ENCODE results near the gene CACNA1E. TPM values are rescaled to one million over a fixed set of nuclear protein-coding genes. Genes with fewer than 3 reads are reported as not detected.

CACNA1E gene
- total and polyA plus RNA-seq, 2 donors (not counting 1 experiment from before 2014, with no cell fraction given) = 0.37 to 0.40 TPM

DNA sequence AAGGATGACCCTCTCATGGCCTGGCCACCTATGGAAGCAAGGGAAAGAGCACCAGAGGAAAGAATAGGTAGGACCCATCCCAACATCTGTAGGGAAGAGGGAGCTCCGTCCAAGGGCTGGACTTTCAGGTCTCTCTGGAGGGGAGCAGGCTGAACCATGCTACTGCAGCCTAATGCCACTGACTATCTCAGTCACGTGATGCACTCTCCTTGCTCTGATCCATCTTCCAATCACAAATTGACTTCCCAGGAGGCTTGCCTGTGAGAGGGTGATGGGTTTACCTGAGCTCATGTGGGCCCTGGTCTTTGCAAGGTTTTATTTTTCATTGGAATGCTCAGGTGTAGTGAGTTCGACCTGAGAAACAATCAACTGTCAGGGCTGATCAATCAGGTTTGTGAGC is 128.8 kb downstream of the CACNA1E start:
- H3K4me1 Mint-ChIP-seq = no peaks in the 10 kb centered on the region
- H3K27ac ChIP-seq (ENCODE audit: low read length in 2 of 2) = no peak overlapping the region
- CTCF ChIA-PET = no interaction called here
- intact Hi-C loops (cut with micrococcal nuclease) = no loop called here
- H3K79me2 ChIP-seq (ENCODE audit: control insufficient read depth, insufficient read depth, low read length) = no peaks in the 10 kb centered on the region
- no peaks in the 10 kb centered on the region for H4K20me1 ChIP-seq (ENCODE audit: control insufficient read depth, insufficient read depth, low read length, poor library complexity, severe bottlenecking)
- no peak overlapping the region for H2AFZ ChIP-seq (ENCODE audit: insufficient read depth, low read depth, low read length, poor library complexity, severe bottlenecking)
- H3K4me3 ChIP-seq (ENCODE audit: control extremely low read depth in 1 of 5, extremely low read depth in 1 of 5, insufficient read depth in 1 of 5, low read depth in 2 of 5, low read length in 4 of 5) = no peak overlapping the region
- no peaks in the 10 kb centered on the region for H3K4me1 ChIP-seq (ENCODE audit: control insufficient read depth in 2 of 2, insufficient read depth in 2 of 2, low read length in 2 of 2)
- H3K9me3 ChIP-seq (ENCODE audit: control extremely low read depth in 1 of 3, control insufficient read depth in 2 of 3, insufficient read depth in 1 of 3, low read length in 2 of 3) = peaks cover 0 to 4% (median 3%) of the 10 kb centered on the region in 3 donors
- H3K27ac Mint-ChIP-seq = no peak overlapping the region
- no peak for ATAC-seq (ENCODE audit: low read depth)
- TF ChIP-seq, protein P1, sequence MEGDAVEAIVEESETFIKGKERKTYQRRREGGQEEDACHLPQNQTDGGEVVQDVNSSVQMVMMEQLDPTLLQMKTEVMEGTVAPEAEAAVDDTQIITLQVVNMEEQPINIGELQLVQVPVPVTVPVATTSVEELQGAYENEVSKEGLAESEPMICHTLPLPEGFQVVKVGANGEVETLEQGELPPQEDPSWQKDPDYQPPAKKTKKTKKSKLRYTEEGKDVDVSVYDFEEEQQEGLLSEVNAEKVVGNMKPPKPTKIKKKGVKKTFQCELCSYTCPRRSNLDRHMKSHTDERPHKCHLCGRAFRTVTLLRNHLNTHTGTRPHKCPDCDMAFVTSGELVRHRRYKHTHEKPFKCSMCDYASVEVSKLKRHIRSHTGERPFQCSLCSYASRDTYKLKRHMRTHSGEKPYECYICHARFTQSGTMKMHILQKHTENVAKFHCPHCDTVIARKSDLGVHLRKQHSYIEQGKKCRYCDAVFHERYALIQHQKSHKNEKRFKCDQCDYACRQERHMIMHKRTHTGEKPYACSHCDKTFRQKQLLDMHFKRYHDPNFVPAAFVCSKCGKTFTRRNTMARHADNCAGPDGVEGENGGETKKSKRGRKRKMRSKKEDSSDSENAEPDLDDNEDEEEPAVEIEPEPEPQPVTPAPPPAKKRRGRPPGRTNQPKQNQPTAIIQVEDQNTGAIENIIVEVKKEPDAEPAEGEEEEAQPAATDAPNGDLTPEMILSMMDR (IDR thresholded peaks at IDR 0.05) = no peak
- no peak for TF ChIP-seq EZH2 (IDR thresholded peaks at IDR 0.05; ENCODE audit: borderline replicate concordance, insufficient read depth, low read depth, low read length, poor library complexity, severe bottlenecking)
- DNase-seq = no peak
- POLR2A ChIA-PET = no interaction called here
- 90% methylated on average over 2 of the region's 3 CpGs for WGBS (ENCODE audit: insufficient coverage)
- H3K27me3 ChIP-seq (replicated peaks in 1 of 4; ENCODE audit: control extremely low read depth in 1 of 4, control insufficient read depth in 3 of 4, insufficient read depth in 4 of 4, low read length in 3 of 4) = no peaks in the 10 kb centered on the region
- no peaks in the 10 kb centered on the region for H3K9me3 Mint-ChIP-seq (ENCODE audit: insufficient read depth)
- H3K27me3 Mint-ChIP-seq = peaks cover 6% of the 10 kb centered on the region
- no peaks in the 10 kb centered on the region for H3K36me3 ChIP-seq (replicated peaks in 1 of 2; ENCODE audit: control extremely low read depth in 1 of 2, control insufficient read depth in 1 of 2, extremely low read depth in 1 of 2, insufficient read depth in 2 of 2, low read length in 1 of 2)
- H3K9ac ChIP-seq (ENCODE audit: low read length) = no peak overlapping the region
- no peak overlapping the region for H3K4me3 Mint-ChIP-seq
- H3K4me2 ChIP-seq (replicated peaks; ENCODE audit: low read depth, low read length, poor library complexity, severe bottlenecking) = no peak overlapping the region

DNA sequence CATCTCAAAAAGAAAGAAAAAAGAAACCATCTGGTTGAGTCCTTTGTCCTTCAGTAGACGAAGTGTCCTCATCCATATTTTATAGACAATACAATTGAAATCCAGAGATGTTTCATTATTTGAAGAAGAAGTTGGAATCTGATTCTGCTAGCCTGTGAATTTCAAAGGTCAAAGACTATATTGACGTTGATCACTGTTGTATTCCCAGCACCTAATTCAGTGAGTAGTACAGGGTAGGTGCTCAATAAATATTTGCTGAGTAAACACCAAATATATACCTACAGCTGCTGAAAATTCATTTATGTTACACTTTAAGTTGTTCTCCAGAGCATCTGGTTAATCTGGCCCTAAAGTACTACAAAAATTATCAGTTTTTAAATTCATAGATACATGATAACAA is 135.2 kb downstream of the CACNA1E start:
- H3K4me1 Mint-ChIP-seq = no peaks in the 10 kb centered on the region
- TF ChIP-seq, protein P1 (IDR thresholded peaks at IDR 0.05) = no peak
- TF ChIP-seq EZH2 (IDR thresholded peaks at IDR 0.05; ENCODE audit: borderline replicate concordance, insufficient read depth, low read depth, low read length, poor library complexity, severe bottlenecking) = no peak
- H3K9ac ChIP-seq (ENCODE audit: low read length) = no peak overlapping the region
- no peaks in the 10 kb centered on the region for H3K27me3 Mint-ChIP-seq
- ATAC-seq (ENCODE audit: low read depth) (no peak), DNase-seq (no peak)
- H3K4me2 ChIP-seq (replicated peaks; ENCODE audit: low read depth, low read length, poor library complexity, severe bottlenecking) = no peak overlapping the region
- ChIA-PET POLR2A (no interaction called here), CTCF (no interaction called here)
- H3K27me3 ChIP-seq (replicated peaks in 1 of 4; ENCODE audit: control extremely low read depth in 1 of 4, control insufficient read depth in 3 of 4, insufficient read depth in 4 of 4, low read length in 3 of 4) = no peaks in the 10 kb centered on the region
- no peaks in the 10 kb centered on the region for H3K36me3 ChIP-seq (replicated peaks in 1 of 2; ENCODE audit: control extremely low read depth in 1 of 2, control insufficient read depth in 1 of 2, extremely low read depth in 1 of 2, insufficient read depth in 2 of 2, low read length in 1 of 2)
- no peaks in the 10 kb centered on the region for H3K4me1 ChIP-seq (ENCODE audit: control insufficient read depth in 2 of 2, insufficient read depth in 2 of 2, low read length in 2 of 2)
- no peak overlapping the region for H3K4me3 Mint-ChIP-seq
- no peak overlapping the region for H3K4me3 ChIP-seq (ENCODE audit: control extremely low read depth in 1 of 5, extremely low read depth in 1 of 5, insufficient read depth in 1 of 5, low read depth in 2 of 5, low read length in 4 of 5)
- intact Hi-C loops (cut with micrococcal nuclease) = no loop called here
- no peak overlapping the region for H3K27ac ChIP-seq (ENCODE audit: low read length in 2 of 2)
- H3K9me3 Mint-ChIP-seq (ENCODE audit: insufficient read depth) = no peaks in the 10 kb centered on the region
- peaks cover 0 to 2% (median 0%) of the 10 kb centered on the region in 3 donors for H3K9me3 ChIP-seq (ENCODE audit: control extremely low read depth in 1 of 3, control insufficient read depth in 2 of 3, insufficient read depth in 1 of 3, low read length in 2 of 3)
- H4K20me1 ChIP-seq (ENCODE audit: control insufficient read depth, insufficient read depth, low read length, poor library complexity, severe bottlenecking) = no peaks in the 10 kb centered on the region
- H3K27ac Mint-ChIP-seq = no peak overlapping the region
- no peaks in the 10 kb centered on the region for H3K79me2 ChIP-seq (ENCODE audit: control insufficient read depth, insufficient read depth, low read length)
- WGBS (ENCODE audit: insufficient coverage) = no CpG with 5 or more reads among the region's 2 CpGs
- H2AFZ ChIP-seq (ENCODE audit: insufficient read depth, low read depth, low read length, poor library complexity, severe bottlenecking) = no peak overlapping the region
